Sigmoid colon (tissue), 4 donors: ENCODE measurements around the gene ATP6V0E2.

ENCODE experiments used
- EP300 ChIP-seq, 4 donors: sonication (generic); formaldehyde crosslinking; IDR thresholded peaks; one replicate each; pipeline ENCODE4 v1.6.1; 2017; ENCODE audit warnings: antibody characterized with exemption in 4 of 4
- POLR2A ChIP-seq, 2 donors: fragments of 450-650 bp; IDR thresholded peaks; one replicate each; pipeline ENCODE4 v1.6.1; 2016; ENCODE audit warnings: antibody characterized with exemption in 2 of 2, mild to moderate bottlenecking in 2 of 2, moderate library complexity in 2 of 2
- POLR2AphosphoS5 ChIP-seq, 4 donors: sonication (generic); formaldehyde crosslinking; IDR thresholded peaks; one replicate each; pipeline ENCODE4 v1.6.1; 2017; ENCODE audit warnings: antibody characterized with exemption in 4 of 4
- TF ChIP-seq, protein P1 (sequence below), 4 experiments: fragments of 450-650 bp in 3 of 4; fragments of 200-600 bp in 1 of 4; IDR thresholded peaks; one replicate each; pipeline ENCODE4 v1.5.1; 2016 to 2019; ENCODE audit warnings: antibody characterized with exemption in 4 of 4, mild to moderate bottlenecking in 3 of 4, moderate library complexity in 2 of 4

DNA sequence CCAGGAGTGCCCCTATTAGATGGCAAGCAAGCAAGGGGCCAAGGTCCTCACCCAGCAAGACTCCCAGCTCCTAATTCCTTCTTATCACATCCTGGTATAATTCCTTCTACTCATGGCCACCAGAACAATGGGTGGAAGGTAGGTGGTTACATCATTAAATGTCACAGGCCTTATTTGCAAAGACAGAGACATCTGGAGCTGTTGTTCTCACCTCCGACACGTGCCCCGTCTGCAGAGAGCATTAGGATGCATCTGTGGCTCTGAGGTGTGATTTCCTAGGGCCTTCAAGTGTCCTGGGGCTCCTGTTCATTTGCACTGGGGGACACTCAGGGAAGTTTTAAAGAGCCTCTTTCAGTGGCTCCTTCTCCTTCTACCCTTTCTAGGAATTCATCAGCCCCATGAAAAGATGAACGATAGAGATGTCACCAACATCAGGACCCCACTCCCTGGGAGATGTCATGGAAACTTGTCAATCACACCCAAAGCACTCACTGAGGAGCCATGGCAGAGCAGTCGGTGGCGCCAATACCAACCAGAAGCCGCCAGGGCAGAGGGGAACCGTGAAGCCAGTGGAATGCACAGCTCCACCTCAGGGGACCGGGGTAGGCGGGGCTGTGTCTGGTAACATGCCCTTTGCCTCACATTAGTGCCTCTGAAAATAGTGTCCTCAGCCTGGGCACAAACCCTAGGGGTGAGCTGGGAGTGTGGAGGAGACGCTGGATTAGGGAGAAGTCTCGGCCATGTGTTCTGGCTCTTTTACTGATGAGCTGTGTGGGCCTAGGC lies 2.9 kb upstream of the ATP6V0E2 start:
- TF ChIP-seq POLR2A (IDR thresholded peaks at IDR 0.05) (no peak), POLR2AphosphoS5 (IDR thresholded peaks at IDR 0.05) (no peak), EP300 (IDR thresholded peaks at IDR 0.05) (no peak)
- TF ChIP-seq, protein P1, sequence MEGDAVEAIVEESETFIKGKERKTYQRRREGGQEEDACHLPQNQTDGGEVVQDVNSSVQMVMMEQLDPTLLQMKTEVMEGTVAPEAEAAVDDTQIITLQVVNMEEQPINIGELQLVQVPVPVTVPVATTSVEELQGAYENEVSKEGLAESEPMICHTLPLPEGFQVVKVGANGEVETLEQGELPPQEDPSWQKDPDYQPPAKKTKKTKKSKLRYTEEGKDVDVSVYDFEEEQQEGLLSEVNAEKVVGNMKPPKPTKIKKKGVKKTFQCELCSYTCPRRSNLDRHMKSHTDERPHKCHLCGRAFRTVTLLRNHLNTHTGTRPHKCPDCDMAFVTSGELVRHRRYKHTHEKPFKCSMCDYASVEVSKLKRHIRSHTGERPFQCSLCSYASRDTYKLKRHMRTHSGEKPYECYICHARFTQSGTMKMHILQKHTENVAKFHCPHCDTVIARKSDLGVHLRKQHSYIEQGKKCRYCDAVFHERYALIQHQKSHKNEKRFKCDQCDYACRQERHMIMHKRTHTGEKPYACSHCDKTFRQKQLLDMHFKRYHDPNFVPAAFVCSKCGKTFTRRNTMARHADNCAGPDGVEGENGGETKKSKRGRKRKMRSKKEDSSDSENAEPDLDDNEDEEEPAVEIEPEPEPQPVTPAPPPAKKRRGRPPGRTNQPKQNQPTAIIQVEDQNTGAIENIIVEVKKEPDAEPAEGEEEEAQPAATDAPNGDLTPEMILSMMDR (IDR thresholded peaks at IDR 0.05), result no peak
